NCI-H524 (cell line): ENCODE data around the gene FGD5.

ENCODE experiments used
- DNase-seq, 2 experiments: peaks; one replicate each; lab custom pipeline; 2025; lab: John Stamatoyannopoulos, UW

The FGD5 gene

GRCh38 chr3:14824646-14825045 lies 5.9 kb downstream of the FGD5 start:
- DNase-seq = no peak

DNA sequence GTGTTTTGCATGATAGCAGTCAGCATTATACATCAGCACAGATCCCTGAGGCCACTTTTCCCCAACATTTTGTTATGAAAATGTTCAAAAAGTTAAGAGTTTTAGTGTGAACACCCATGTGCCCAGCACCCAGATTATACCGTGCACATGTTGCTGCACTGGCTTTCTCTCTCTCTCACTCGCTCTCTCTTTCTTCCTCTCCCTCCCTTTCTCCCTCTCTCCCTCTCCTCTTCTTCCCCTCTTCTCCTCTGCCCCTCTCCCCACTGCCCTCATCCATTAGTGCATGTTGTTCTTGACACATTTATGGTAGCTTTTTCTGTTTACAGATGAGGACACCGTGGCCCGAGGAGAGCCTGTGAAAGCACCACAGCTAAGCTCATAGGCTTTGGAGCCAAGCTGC lies 7.3 kb downstream of the FGD5 start:
- DNase-seq = no peak

GRCh38 chr3:14827776-14828175 lies 9.0 kb downstream of the FGD5 start:
- DNase-seq = no peak

- no peak for DNase-seq
Measured at GRCh38 chr3:14829811-14830210, 11.0 kb downstream of the FGD5 start.

DNA sequence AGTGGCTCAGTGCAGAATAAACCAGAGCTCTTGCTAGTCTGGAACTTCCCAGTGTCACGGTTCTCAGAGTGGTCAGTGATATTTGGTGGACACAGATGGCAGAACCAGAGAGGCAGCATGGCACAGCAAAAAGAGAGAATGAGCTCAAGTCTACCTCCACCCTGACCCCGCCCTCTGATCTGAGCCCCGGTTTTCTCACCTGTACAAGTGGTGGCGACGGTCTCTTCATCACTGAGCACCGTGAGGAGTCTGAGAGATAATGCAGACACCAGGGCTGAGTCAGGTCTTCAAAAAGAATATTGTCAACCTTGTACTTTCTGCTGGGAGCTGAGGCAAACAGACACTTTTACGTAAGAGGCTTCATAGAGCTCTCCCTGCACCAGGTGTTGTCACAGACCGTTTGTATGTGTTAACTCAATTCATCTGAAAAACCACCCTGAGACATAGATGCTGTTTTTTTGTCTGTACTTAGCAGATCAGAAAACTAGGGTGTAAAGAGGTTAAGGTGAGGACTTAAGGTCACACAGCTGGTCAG lies 13.2 kb downstream of the FGD5 start:
- DNase-seq = no peak

- no peak for DNase-seq
Measured at GRCh38 chr3:14832975-14833722, 14.4 kb downstream of the FGD5 start.

DNA sequence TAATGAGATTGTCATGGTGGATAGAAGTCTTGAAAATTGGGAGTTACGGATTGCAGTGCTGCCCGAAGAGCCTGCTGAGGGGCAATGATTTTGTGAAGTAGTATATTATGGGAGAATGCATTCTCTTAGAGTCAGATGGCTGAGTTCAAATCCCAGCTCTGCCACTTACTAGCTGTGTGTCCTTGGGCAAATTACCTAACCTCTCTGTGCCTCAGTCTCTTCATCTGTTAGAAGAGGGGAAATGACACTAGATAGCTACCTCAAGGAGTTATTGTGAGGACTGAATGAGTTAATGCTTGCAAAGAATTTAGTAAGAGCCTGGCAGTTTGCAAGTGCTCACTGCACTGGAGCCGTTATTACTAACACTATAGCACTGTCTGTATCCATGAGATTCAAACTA lies 15.4 kb downstream of the FGD5 start:
- no peak for DNase-seq

GRCh38 chr3:14834807-14835466 lies 16.2 kb downstream of the FGD5 start:
- DNase-seq = no peak

DNA sequence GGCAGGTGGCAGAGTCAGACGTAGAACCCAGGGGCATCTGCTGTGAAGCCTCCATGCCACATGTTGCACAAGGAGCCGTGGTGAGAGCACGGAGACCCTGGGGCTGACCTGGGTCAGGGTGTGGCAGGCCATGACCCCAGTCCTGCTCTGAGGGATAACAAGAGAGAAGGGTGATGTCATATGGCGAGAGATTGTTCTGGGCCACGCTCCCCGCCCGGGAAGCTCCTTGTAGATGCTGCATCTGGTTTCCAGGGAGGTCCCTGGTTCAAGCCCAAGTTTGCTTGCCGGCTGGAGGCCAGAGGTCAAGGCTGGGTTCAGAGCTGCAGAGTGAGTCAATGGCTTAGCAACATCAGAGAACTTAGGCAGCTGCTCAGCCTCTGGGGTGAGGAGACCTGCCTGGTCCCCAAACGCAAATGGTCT lies 17.3 kb downstream of the FGD5 start:
- DNase-seq = no peak

DNA sequence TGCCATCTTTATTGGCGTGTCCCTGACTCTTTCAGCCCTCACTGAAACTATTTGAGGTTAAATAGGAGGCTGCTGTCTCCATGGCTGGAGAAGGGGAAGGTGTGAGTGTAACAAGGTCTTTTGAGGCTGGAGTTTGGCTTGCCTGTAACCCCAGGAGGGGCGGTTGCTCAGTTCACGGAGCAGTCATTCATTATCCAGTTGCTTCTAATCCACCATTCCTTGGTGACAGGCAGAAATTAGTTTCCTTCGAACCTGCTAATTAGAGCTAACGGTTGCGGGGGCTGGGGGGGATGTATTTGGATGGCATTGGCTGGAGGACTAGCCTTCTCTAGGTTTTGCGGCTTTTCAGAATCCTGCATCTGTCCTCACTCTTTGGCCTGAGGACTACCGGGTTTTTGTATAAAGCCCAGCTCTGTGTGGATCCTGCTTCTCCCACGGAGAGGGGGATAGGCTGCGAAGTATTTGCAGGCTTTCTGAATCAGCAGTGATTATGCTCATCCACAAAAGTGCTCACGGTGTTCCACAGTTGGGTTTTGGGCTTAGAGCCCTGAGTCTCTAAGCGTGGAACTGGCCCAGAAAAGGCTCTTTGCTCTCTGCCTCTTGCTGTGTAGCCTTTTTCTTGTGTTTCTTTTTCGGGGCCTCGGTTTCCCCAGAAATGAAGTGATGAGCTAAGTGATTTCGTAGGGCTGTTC lies 18.6 kb downstream of the FGD5 start:
- peak in 1 of 2 experiments; percentile 14 for DNase-seq

DNA sequence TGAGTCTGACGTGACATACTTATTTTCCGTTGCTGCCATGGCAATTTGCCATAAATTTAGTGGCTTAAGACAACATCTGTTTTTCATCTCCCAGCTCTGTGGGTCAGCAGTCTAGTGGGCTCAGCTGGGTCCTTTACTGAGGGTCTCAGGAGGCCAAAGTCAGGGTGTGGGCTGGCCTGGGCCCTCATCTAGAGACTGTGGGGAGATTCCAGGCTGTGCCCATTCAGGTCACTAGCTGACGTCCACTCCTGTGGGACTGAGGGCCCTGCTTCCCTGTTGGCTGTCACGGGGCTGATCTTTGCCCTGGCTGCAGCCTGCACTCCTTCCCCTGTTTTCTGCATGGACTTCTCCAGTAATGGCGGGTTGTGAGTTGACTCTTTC lies 19.1 kb downstream of the FGD5 start:
- DNase-seq = peak in 1 of 2 experiments; percentile 39

- peak; percentile 69 to 87 for DNase-seq
Measured at GRCh38 chr3:14839236-14839635, 20.5 kb downstream of the FGD5 start.

DNA sequence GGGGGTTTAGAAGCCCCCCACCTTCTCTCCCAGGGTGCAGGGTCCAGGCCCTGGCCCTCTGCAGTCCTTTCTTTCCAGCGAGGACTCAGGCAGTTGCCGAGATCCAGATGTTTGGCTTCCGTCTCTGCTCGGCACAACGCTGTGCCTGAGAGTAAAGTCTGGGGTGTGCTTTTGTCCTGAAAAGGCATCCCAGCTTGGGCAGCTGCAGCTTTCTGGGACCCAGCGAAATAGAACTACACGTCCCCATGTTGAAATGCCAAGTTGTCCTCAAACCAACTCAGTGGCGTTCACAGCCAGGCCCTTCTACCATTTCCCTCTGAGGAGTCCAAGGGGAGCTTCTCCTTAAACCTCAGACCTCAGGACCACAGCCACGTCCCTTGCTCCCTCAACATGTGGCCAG lies 23.1 kb downstream of the FGD5 start:
- no peak for DNase-seq

- no peak for DNase-seq
Measured at GRCh38 chr3:14842277-14842676, 23.5 kb downstream of the FGD5 start.

DNA sequence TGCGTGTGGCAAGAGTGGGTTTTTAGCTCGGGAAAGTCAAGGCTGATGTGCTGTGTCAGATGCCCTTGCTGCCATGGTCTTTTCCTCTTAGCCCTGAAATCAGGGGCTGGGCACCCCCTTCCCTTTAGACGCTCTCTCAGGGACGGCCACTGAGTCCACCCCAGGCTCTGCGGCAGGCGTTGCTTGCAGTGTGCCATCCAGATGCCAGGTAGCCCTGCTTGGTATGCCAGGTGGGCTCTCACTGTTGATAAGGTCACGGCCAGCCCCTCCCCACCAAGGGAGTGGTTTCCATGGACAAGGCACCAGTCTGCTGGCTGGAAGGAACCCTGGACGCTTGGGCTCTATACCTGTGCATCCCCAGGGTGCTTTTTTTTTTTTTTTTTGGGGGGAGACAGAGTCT lies 24.6 kb downstream of the FGD5 start:
- no peak for DNase-seq

GRCh38 chr3:14844386-14845170 lies 25.8 kb downstream of the FGD5 start:
- no peak for DNase-seq

DNA sequence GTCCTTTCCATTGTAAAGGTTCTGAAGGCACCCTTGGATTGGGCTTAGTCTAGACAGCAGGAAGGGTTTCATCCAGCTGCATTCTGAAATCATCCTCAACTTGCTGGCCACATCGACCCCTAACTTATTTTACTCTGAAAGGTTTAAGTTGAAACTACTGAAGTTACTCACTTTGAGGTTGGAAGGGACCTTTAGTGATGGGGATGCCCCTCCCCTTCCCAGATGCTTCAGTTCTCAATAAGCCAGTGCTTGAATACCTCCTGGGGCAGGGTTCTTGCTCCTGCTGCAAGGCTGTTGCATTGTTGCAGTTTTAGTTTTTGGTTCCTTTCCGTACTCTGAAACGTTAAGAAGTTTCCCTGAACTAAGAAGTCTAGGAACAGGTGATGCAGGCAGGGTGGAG lies 26.4 kb downstream of the FGD5 start:
- no peak for DNase-seq

- no peak for DNase-seq
Measured at GRCh38 chr3:14845826-14846225, 27.1 kb downstream of the FGD5 start.

DNA sequence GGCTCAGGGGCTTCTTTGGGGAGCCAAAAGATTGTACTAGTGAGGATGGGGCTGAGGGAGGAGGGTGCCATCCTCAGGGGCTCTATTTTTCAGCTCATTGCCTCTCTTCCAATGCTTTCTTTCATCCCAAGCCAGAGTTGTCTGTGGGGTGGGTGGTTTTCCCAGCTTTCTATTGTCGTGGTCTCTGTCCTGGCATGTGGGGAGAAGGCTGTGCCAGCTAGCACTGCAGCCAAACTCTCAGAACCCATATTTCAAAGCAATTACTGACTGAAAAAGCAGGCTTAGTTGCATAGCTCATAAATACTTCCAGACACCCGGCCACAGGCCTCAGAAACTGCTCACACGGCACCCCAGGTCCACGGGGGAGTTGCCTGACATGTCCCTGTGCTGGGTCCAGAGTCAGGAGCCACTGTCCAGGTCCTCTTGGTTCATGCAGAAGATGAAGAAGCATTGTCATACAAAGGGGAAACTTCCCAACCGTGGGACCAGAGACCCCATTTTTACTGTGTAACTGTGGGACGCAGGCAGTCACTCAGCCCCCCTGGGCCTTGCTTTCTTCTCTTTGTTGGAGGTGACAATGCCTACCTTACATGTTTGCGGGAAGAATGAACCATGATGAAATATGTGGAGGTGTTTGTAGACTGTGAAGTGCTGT lies 27.6 kb downstream of the FGD5 start:
- no peak for DNase-seq

DNA sequence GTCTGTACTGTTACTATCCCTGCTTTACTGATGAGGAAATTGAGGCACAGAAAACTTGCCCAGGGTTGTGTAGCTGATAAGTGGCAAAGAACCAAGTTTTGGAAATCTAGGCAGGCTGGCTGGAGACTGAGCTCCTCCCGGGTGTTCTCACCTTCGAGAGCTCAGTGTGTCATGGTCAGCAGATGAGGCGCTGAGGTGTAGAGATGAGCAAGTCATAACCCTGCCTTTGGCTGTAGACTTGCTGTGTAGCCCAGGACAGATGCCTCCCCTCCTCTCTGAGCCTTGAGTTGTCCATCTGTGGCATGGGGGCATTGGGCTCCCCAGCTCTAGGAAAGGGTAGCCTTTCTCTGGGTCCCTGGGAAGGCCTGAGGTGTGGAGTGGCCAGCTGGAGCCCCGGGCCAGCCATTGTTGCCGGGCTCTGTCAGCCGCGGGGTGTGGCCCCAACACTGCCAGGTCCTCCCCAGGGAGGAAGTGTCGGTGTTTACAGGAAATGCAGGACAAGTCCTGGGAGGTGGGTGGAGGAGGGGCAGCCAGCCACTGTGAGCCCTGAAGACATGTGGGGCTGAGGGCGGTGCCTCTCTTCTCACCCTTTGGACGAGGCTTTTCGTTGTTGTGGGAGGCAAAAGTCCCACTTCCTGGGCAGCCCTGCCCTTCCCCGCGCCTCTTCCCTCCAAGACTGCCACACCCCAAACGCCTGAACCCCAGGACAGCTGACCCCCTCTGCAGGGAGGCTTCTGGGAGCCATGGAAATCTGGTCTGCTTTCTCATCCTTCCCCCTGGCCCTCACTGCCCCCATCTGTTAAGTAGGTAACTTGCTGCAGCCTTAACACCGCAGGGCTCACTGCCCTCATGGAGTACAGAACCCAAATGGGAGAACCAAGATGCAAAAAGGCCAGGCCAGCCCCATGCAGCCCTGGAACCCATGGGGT lies 29.1 kb downstream of the FGD5 start:
- peak in 1 of 2 experiments; percentile 18 for DNase-seq
